ENCODE measurements around the gene WDR49.

WDR49 gene

DNA sequence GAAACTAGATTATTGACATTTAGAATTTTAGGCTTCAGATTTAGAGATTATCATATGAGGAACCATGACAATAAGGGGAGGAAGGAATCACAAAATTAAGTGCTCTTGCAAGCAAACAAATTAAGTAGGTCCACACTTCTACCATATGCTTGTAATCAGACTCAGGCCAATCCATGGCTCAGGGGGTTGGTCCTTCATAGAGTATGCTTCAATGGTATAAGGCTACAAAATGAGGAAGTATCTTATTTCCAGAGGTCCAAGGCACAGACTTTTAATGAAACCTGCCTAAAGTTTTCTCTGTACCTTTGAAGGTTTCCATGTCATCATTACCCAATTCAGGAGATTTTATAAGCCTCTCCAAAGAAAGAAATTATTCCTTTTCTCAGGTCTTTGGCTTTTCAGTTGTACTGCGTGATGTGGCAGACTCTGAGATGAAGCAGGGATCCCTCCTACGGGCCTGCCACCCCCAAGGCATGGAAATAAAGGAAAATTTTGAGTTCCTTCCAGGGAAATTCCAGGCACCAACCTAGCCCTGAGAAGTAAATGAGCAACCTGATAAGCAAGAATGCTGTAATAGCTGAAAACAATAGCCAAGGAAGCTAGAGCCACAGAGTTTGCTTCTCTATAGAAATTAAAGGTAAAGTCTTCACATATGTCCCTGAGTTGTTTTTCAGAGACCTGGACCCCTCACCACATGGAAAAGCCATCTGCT, 216.2 kb downstream of the WDR49 start:
- TF ChIP-seq, protein P1, sequence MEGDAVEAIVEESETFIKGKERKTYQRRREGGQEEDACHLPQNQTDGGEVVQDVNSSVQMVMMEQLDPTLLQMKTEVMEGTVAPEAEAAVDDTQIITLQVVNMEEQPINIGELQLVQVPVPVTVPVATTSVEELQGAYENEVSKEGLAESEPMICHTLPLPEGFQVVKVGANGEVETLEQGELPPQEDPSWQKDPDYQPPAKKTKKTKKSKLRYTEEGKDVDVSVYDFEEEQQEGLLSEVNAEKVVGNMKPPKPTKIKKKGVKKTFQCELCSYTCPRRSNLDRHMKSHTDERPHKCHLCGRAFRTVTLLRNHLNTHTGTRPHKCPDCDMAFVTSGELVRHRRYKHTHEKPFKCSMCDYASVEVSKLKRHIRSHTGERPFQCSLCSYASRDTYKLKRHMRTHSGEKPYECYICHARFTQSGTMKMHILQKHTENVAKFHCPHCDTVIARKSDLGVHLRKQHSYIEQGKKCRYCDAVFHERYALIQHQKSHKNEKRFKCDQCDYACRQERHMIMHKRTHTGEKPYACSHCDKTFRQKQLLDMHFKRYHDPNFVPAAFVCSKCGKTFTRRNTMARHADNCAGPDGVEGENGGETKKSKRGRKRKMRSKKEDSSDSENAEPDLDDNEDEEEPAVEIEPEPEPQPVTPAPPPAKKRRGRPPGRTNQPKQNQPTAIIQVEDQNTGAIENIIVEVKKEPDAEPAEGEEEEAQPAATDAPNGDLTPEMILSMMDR (IDR thresholded peaks at IDR 0.05): no peak
